K562 (cell line): ENCODE measurements around the gene VWA7. TPM values are rescaled to one million over a fixed set of nuclear protein-coding genes. Genes with fewer than 3 reads are reported as not detected.

Experiments
- ARID1B ChIP-seq: fragments of 450-650 bp; IDR thresholded peaks from 2 replicates; pipeline ENCODE4 v1.6.1; 2016; ENCODE audit warnings: antibody characterized with exemption, mild to moderate bottlenecking, inconsistent platforms
- CEBPG ChIP-seq, 3 experiments: fragments of 200-800 bp in 1 of 3; sonication (Bioruptor generic) in 1 of 3; sonication (generic) in 1 of 3; formaldehyde crosslinking in 1 of 3; IDR thresholded peaks in 2 of 3; conservative IDR thresholded peaks in 1 of 3; 2 replicates each; pipeline versions ENCODE4 v1.6.1 to v1.8.0; 2016 to 2022; ENCODE audit warnings: missing compliant biosample characterization in 2 of 3, missing genetic modification characterization in 2 of 3, mild to moderate bottlenecking in 1 of 3, missing genetic modification reagents in 1 of 3
- COPS2 ChIP-seq: fragments of 450-650 bp; conservative IDR thresholded peaks from 2 replicates; pipeline ENCODE4 v1.6.1; 2016; ENCODE audit warnings: mild to moderate bottlenecking, moderate library complexity
- CSDE1 ChIP-seq, 2 experiments: fragments of 450-650 bp; IDR thresholded peaks; 2 replicates each; pipeline ENCODE4 v1.6.1; 2016; ENCODE audit warnings: mild to moderate bottlenecking in 1 of 2
- FOXK1 ChIP-seq: sonication (generic); formaldehyde crosslinking; IDR thresholded peaks from 2 replicates; pipeline ENCODE4 v1.8.0; 2022; ENCODE audit warnings: missing genetic modification reagents, mild to moderate bottlenecking, borderline replicate concordance
- HLTF ChIP-seq: fragments of 450-650 bp; IDR thresholded peaks from 2 replicates; pipeline ENCODE4 v1.6.1; 2016
- KDM4B ChIP-seq, 2 experiments: fragments of 450-650 bp in 1 of 2; sonication (generic) in 1 of 2; IDR thresholded peaks; 2 replicates each; pipeline ENCODE4 v1.6.1; 2016 to 2017; ENCODE audit warnings: borderline replicate concordance in 2 of 2, antibody characterized with exemption in 1 of 2, low read depth in 1 of 2, mild to moderate bottlenecking in 1 of 2
- KLF1 ChIP-seq: fragments of 450-650 bp; IDR thresholded peaks from 2 replicates; pipeline ENCODE4 v1.6.1; 2016; ENCODE audit warnings: missing genetic modification characterization, missing compliant biosample characterization
- MBD1 ChIP-seq: fragments of 250-450 bp; sonication (Bioruptor Pico); IDR thresholded peaks from 2 replicates; pipeline ENCODE4 v1.8.0; 2022; ENCODE audit warnings: inconsistent platforms
- MECOM ChIP-seq: fragments of 250-450 bp; sonication (Bioruptor Pico); IDR thresholded peaks from 2 replicates; pipeline ENCODE4 v1.8.0; 2022; ENCODE audit warnings: inconsistent platforms
- MYBL2 ChIP-seq, 2 experiments: fragments of 450-650 bp in 1 of 2; sonication (generic) in 1 of 2; formaldehyde crosslinking in 1 of 2; IDR thresholded peaks; 2 replicates each; pipeline versions ENCODE4 v1.6.1 to v1.8.1; 2017 to 2022; ENCODE audit warnings: borderline replicate concordance in 1 of 2, inconsistent platforms in 1 of 2, low read depth in 1 of 2, mild to moderate bottlenecking in 1 of 2, missing genetic modification reagents in 1 of 2, moderate library complexity in 1 of 2
- NELFE ChIP-seq: IDR thresholded peaks from 2 replicates; pipeline ENCODE4 v1.6.1; 2011; ENCODE audit warnings: mild to moderate bottlenecking; ENCODE audit not compliant: insufficient read depth, insufficient read length
- NR3C1 ChIP-seq: sonication (generic); formaldehyde crosslinking; IDR thresholded peaks from 2 replicates; pipeline ENCODE4 v1.8.1; 2022; ENCODE audit warnings: missing genetic modification reagents
- PML ChIP-seq: IDR thresholded peaks from 2 replicates; pipeline ENCODE4 v1.6.1; 2012; ENCODE audit warnings: low read length, inconsistent platforms
- POLR2B ChIP-seq: fragments of 450-650 bp; IDR thresholded peaks from 2 replicates; pipeline ENCODE4 v1.6.1; 2018; ENCODE audit warnings: low read depth; ENCODE audit not compliant: partially characterized antibody
- PRPF4 ChIP-seq: fragments of 200-400 bp; formaldehyde crosslinking; IDR thresholded peaks from one replicate; pipeline ENCODE4 v1.6.1; 2017; ENCODE audit warnings: low read length, low read depth, mild to moderate bottlenecking; ENCODE audit not compliant: insufficient read depth, poor library complexity, severe bottlenecking
- SNRNP70 ChIP-seq: fragments of 200-400 bp; formaldehyde crosslinking; optimal IDR thresholded peaks from 2 replicates; pipeline ENCODE3; 2017; ENCODE audit warnings: low read depth, low read length
- TAL1 ChIP-seq: fragments of 450-650 bp; IDR thresholded peaks from 2 replicates; pipeline ENCODE4 v1.6.1; 2016; ENCODE audit warnings: mild to moderate bottlenecking
- TRIM24 ChIP-seq, 2 experiments: fragments of 450-650 bp; IDR thresholded peaks; 2 replicates each; pipeline ENCODE4 v1.6.1; 2016
- TSC22D4 ChIP-seq: fragments of 450-650 bp; IDR thresholded peaks from 2 replicates; pipeline ENCODE4 v1.6.1; 2016; ENCODE audit warnings: missing genetic modification characterization, missing biosample characterization, control low read depth
- XRCC3 ChIP-seq: fragments of 450-650 bp; IDR thresholded peaks from 2 replicates; pipeline ENCODE4 v1.6.1; 2017; ENCODE audit warnings: mild to moderate bottlenecking, moderate library complexity
- ZNF277 ChIP-seq: fragments of 250-450 bp; sonication (Bioruptor Pico); IDR thresholded peaks from 2 replicates; pipeline ENCODE4 v1.8.0; 2022; ENCODE audit warnings: inconsistent platforms, mild to moderate bottlenecking, moderate library complexity, borderline replicate concordance
- ZNF584 ChIP-seq: fragments of 200-800 bp; sonication (Bioruptor generic); IDR thresholded peaks from 2 replicates; pipeline ENCODE4 v1.6.1; 2016; ENCODE audit warnings: low read depth, mild to moderate bottlenecking, missing genetic modification characterization, missing compliant biosample characterization
- ZNF589 ChIP-seq: fragments of 200-800 bp; sonication (Bioruptor generic); IDR thresholded peaks from 2 replicates; pipeline ENCODE4 v1.6.1; 2016; ENCODE audit warnings: low read depth, missing genetic modification characterization, missing compliant biosample characterization
- ZNF785 ChIP-seq: fragments of 250-450 bp; sonication (Bioruptor Pico); IDR thresholded peaks from 2 replicates; pipeline ENCODE4 v1.4.0; 2020; ENCODE audit warnings: mild to moderate bottlenecking
- ZZZ3 ChIP-seq: fragments of 450-650 bp; IDR thresholded peaks from 2 replicates; pipeline ENCODE4 v1.6.1; 2016; ENCODE audit warnings: antibody characterized with exemption, mild to moderate bottlenecking, moderate library complexity
- polyA plus RNA-seq, 8 experiments: library from polyadenylated mRNA; depleted of rRNA in 4 of 8; stranded (reverse) in 5 of 8; unstranded in 3 of 8; fragments of >200 nt; fragmentation: Nextera tagmentation in 2 of 8; fragmentation: Illumina TruSeq in 1 of 8; extraction: Ambion mirVana in 2 of 8; extraction: Trizol in 1 of 8; gene quantifications; 2 replicates each; pipeline versions ENCODE4 v1.2.1 to v1.2.3, GENCODE V29; 2011 to 2014; ENCODE audit warnings: inconsistent platforms in 1 of 8, missing spikeins in 1 of 8
- total RNA-seq, 7 experiments: library from RNA; depleted of rRNA in 6 of 7; stranded (reverse); fragments of >200 nt in 6 of 7; fragmentation: Illumina TruSeq in 2 of 7; extraction: Trizol in 2 of 7; gene quantifications; 2 replicates each; pipeline versions ENCODE4 v1.2.1 to v1.2.3, GENCODE V29; 2011 to 2021; ENCODE audit warnings: low replicate concordance in 1 of 7

VWA7 gene
- total and polyA plus RNA-seq, 9 of the 15 experiments (the other 6 are each of a cell fraction or from before 2014, with no cell fraction given), result 0.18 to 2.9 (median 0.95) TPM

- 0 out of 4 replicates have a peak, but pooled peaks of 1 of the 2 experiments have one; percentile 61 for TF ChIP-seq TRIM24 (IDR thresholded peaks at IDR 0.05)
- peak; percentile 94 for TF ChIP-seq POLR2B
- TF ChIP-seq MECOM (CRISPR knock-in tag), result 0 out of 2 replicates have a peak, but pooled peaks have one; percentile 17
- no peak for TF ChIP-seq PRPF4
- TF ChIP-seq ZNF589 (CRISPR knock-in tag), result no peak
- TF ChIP-seq ARID1B, result no peak
- no peak for TF ChIP-seq ZZZ3
- TF ChIP-seq CSDE1 (IDR thresholded peaks at IDR 0.05), result 0 out of 4 replicates have a peak, but pooled peaks of 1 of the 2 experiments have one; percentile 23
- TF ChIP-seq ZNF785 (CRISPR knock-in tag), result no peak
- no peak for TF ChIP-seq XRCC3
- no peak for TF ChIP-seq ZNF584 (CRISPR knock-in tag)
- TF ChIP-seq MBD1 (CRISPR knock-in tag), result no peak
- TF ChIP-seq NR3C1, result no peak
- TF ChIP-seq CEBPG (CRISPR knock-in tag; IDR thresholded peaks at IDR 0.05), result peak; percentile 50
- TF ChIP-seq CEBPG (tag; conservative IDR thresholded peaks at IDR 0.05 in 1 of 2, IDR thresholded peaks at IDR 0.05 in 1 of 2), result peak in 1 of 2 experiments; percentile 55; a peak in 2 of 4 replicates
- TF ChIP-seq MYBL2 (IDR thresholded peaks at IDR 0.05; ENCODE audit: low read depth), result no peak
- TF ChIP-seq MYBL2 (CRISPR knock-in tag; IDR thresholded peaks at IDR 0.05; ENCODE audit: borderline replicate concordance), result no peak
- no peak for TF ChIP-seq ZNF277 (CRISPR knock-in tag)
- 0 out of 2 replicates have a peak, but pooled peaks have one; percentile 19 for TF ChIP-seq KLF1 (tag)
- no peak for TF ChIP-seq TAL1
- no peak; the same call in none of the 2 replicates for TF ChIP-seq FOXK1 (CRISPR knock-in tag)
- no peak for TF ChIP-seq TSC22D4 (tag)
- TF ChIP-seq NELFE, result no peak
- peak; percentile 82 for TF ChIP-seq HLTF
- TF ChIP-seq KDM4B (IDR thresholded peaks at IDR 0.05; ENCODE audit: borderline replicate concordance in 2 of 2, low read depth in 1 of 2), result no peak
- no peak for TF ChIP-seq COPS2
- peak; percentile 82 for TF ChIP-seq PML
- no peak for TF ChIP-seq SNRNP70
Measured at GRCh38 chr6:31737991-31738979, 38.8 kb downstream of the VWA7 start (continued).
